Tibial nerve (tissue), 4 donors: ENCODE measurements around the gene HERC4. TPM values are rescaled to one million over a fixed set of nuclear protein-coding genes. Genes with fewer than 3 reads are reported as not detected.

Experiments
- DNase-seq, 2 donors: peaks; one replicate each; pipeline ENCODE4 v3.0.0-alpha.2; 2019; ENCODE audit warnings: low spot score in 2 of 2
- H3K27ac ChIP-seq, 4 donors: fragments of 200-600 bp; sonication (generic) in 3 of 4; one replicate each; pipeline ENCODE4 v1.5.1; 2017 to 2019; ENCODE audit warnings: mild to moderate bottlenecking in 1 of 4
- H3K27me3 ChIP-seq, 2 donors: fragments of 200-600 bp; sonication (generic) in 1 of 2; one replicate each; pipeline versions ENCODE4 v1.5.1 to v1.6.0; 2017 to 2019
- H3K36me3 ChIP-seq, 3 donors: fragments of 200-600 bp; sonication (generic); one replicate each; pipeline ENCODE4 v1.5.1; 2018 to 2019
- H3K4me1 ChIP-seq, 4 donors: fragments of 200-600 bp; sonication (generic) in 3 of 4; one replicate each; pipeline ENCODE4 v1.5.1; 2017 to 2019
- H3K4me3 ChIP-seq, 4 donors: fragments of 200-600 bp; sonication (generic) in 3 of 4; one replicate each; pipeline ENCODE4 v1.5.1; 2017 to 2019; ENCODE audit warnings: mild to moderate bottlenecking in 1 of 4, moderate library complexity in 1 of 4
- H3K9me3 ChIP-seq, 4 donors: fragments of 200-600 bp; sonication (generic) in 3 of 4; one replicate each; pipeline ENCODE4 v1.5.1; 2017 to 2019
- CTCF ChIP-seq, 5 experiments: fragments of 200-600 bp in 3 of 5; fragments of 450-650 bp in 2 of 5; sonication (generic) in 3 of 5; IDR thresholded peaks; one replicate each; pipeline ENCODE4 v1.5.1; 2016 to 2019; ENCODE audit warnings: antibody characterized with exemption in 5 of 5, mild to moderate bottlenecking in 3 of 5, moderate library complexity in 2 of 5
- EP300 ChIP-seq, 2 donors: sonication (generic); formaldehyde crosslinking; IDR thresholded peaks; one replicate each; pipeline ENCODE4 v1.6.1; 2017; ENCODE audit warnings: antibody characterized with exemption in 2 of 2, mild to moderate bottlenecking in 1 of 2
- POLR2A ChIP-seq, 2 donors: fragments of 450-650 bp; IDR thresholded peaks; one replicate each; pipeline ENCODE4 v1.6.1; 2017; ENCODE audit warnings: antibody characterized with exemption in 2 of 2, mild to moderate bottlenecking in 2 of 2, moderate library complexity in 2 of 2
- WGBS, 2 donors: methylation state at CpG; one replicate each; pipeline ENCODE4 v1.1.5; 2018; 5-methylcytosine and 5-hydroxymethylcytosine counted together
- total RNA-seq, 4 donors: library from RNA; depleted of rRNA; stranded (reverse); fragments of >200 nt; gene quantifications; one replicate each; pipeline ENCODE4 v1.1.0, GENCODE V29; 2016

The HERC4 gene
- total RNA-seq, 4 donors from 2014 or later = 38.1 to 57.0 (median 54.1) TPM

GRCh38 chr10:68118657-68119056, 43.6 kb upstream of the HERC4 start:
- WGBS, 2 donors = 82 to 88% methylated on average over 3 of the region's 3 CpGs
- Histone ChIP-seq H3K4me3 (no peak overlapping the region), H3K27me3 (no peaks in the 10 kb centered on the region), H3K36me3 (no peaks in the 10 kb centered on the region), H3K4me1 (peaks cover 0 to 11% (median 0%) of the 10 kb centered on the region in 4 donors), H3K27ac (no peak overlapping the region), H3K9me3 (no peaks in the 10 kb centered on the region)
- TF ChIP-seq POLR2A (IDR thresholded peaks at IDR 0.05) (no peak), EP300 (IDR thresholded peaks at IDR 0.05) (no peak), CTCF (IDR thresholded peaks at IDR 0.05) (no peak)
- DNase-seq = no peak

GRCh38 chr10:68112837-68113236, 37.8 kb upstream of the HERC4 start:
- Histone ChIP-seq H3K27me3 (no peaks in the 10 kb centered on the region), H3K4me1 (no peaks in the 10 kb centered on the region), H3K4me3 (no peak overlapping the region), H3K27ac (no peak overlapping the region), H3K36me3 (no peaks in the 10 kb centered on the region), H3K9me3 (no peaks in the 10 kb centered on the region)
- DNase-seq = no peak
- TF ChIP-seq EP300 (IDR thresholded peaks at IDR 0.05) = no peak
- TF ChIP-seq POLR2A (IDR thresholded peaks at IDR 0.05) = no peak
- no peak for TF ChIP-seq CTCF (IDR thresholded peaks at IDR 0.05)
- 92 to 100% methylated on average over 1 of the region's 1 CpG for WGBS, 2 donors

DNA sequence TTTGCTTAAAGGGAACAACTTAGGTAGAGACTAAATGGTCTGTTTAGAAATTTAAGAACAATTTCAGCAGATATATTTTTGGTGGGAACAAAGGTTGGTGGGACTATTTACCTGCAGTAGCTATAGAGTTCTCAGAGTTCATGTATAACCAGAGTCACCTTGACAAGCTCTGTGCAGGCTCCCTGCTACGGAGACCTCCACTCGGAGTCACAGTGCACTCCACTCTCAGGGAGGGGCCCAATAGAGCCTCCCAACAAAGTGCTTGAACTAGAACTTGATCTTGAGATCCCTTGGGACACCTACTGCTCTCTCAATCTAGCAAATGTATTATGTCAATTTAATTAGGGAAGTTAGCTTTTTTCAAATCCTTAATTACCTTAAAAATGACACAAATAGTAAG, 36.5 kb upstream of the HERC4 start:
- Histone ChIP-seq H3K27me3 (no peaks in the 10 kb centered on the region), H3K27ac (no peak overlapping the region), H3K4me3 (no peak overlapping the region), H3K9me3 (no peaks in the 10 kb centered on the region), H3K4me1 (no peaks in the 10 kb centered on the region), H3K36me3 (no peaks in the 10 kb centered on the region)
- TF ChIP-seq POLR2A (IDR thresholded peaks at IDR 0.05) (no peak), CTCF (IDR thresholded peaks at IDR 0.05) (no peak), EP300 (IDR thresholded peaks at IDR 0.05) (no peak)
- no peak for DNase-seq
- 79 to 97% methylated on average over 2 of the region's 2 CpGs for WGBS, 2 donors

- Histone ChIP-seq H3K36me3 (no peaks in the 10 kb centered on the region), H3K27ac (no peak overlapping the region), H3K9me3 (no peaks in the 10 kb centered on the region), H3K27me3 (no peaks in the 10 kb centered on the region), H3K4me1 (no peaks in the 10 kb centered on the region), H3K4me3 (no peak overlapping the region)
- no peak for DNase-seq
- WGBS, 2 donors = 44 to 53% methylated on average over 2 of the region's 2 CpGs
- no peak for TF ChIP-seq EP300 (IDR thresholded peaks at IDR 0.05)
- TF ChIP-seq POLR2A (IDR thresholded peaks at IDR 0.05) = no peak
- no peak for TF ChIP-seq CTCF (IDR thresholded peaks at IDR 0.05)
These were observed 34.9 kb upstream of the HERC4 start for GRCh38 chr10:68110027-68110426.

DNA sequence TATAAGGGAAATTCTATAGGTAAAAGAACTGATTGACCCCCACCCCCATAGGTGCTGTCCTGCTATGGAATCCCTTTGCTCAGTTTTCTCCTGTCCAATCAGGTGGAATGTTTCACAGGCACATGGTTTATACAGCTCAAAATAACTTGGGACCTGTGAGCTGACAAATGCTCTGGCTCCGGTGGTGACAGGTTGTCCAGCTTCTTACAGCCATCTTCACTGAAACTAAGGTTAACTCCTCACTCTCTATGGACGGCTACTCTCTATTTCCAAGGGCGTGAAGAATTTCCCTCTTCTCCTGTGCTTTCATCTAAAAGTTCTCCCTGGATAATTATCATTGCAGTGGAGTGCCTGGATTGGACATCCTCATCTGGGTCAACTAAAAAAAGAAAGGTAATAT, 34.2 kb upstream of the HERC4 start, which contains the start of gene MYPN:
Gene MYPN, plus strand, starts transcription at position 158 of the 400 bp plus-strand sequence. CDS start 11,951 bp downstream, outside the sequence.
- DNase-seq = no peak
- Histone ChIP-seq H3K4me1 (no peaks in the 10 kb centered on the region), H3K27ac (no peak within 1 kb of the TSS), H3K27me3 (no peaks in the 10 kb centered on the region), H3K9me3 (no peaks in the 10 kb centered on the region), H3K36me3 (no peaks in the 10 kb centered on the region), H3K4me3 (no peak within 1 kb of the TSS)
- TF ChIP-seq CTCF (IDR thresholded peaks at IDR 0.05) (no peak), POLR2A (IDR thresholded peaks at IDR 0.05) (no peak), EP300 (IDR thresholded peaks at IDR 0.05) (no peak)
- 69 to 71% methylated on average over 3 of the region's 3 CpGs for WGBS, 2 donors
